GM12875 (cell line): ENCODE data around the gene BNC2.

ENCODE experiments used
- H3K4me3 ChIP-seq: one replicate; pipeline ENCODE4 v1.5.1; 2011; ENCODE audit warnings: low read depth, low read length, control low read depth
- CTCF ChIP-seq: IDR thresholded peaks from 2 replicates; pipeline ENCODE4 v1.5.1; 2011; ENCODE audit warnings: low read depth, mild to moderate bottlenecking, control low read depth, inconsistent platforms, low read length, moderate library complexity, borderline replicate concordance; ENCODE audit not compliant: insufficient read depth

The BNC2 gene

GRCh38 chr9:16690205-16690604 is 180.3 kb downstream of the BNC2 start:
- no peak for TF ChIP-seq CTCF

DNA sequence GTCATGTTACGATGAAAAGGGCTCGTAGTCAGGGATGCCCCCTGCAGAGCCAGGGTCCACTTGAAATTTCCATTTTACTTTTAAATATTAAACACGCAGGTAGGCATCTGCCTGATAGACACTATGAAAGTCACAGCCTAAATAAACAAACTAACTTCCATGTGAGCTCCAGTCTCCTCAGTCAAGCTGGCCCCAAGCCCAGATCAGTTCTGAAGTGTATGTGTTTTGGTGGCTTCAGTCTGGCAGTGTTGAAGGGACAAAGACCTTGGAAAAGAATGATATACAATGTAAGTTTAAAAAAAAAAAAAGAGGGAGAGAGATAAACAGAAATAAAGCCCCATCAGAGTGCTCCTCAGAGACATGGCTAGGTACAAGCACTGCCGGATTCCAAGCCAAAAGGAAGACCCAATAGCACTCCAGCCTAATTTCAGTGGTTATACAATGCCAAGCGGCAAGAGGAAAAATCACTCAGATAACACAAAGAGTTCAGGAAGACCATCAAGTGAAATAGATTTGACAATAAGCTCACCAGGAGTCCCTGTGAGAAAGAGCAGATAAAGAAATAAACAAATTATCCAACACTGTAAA is 181.0 kb downstream of the BNC2 start:
- no peak for TF ChIP-seq CTCF
- H3K4me3 ChIP-seq: no peak overlapping the region

More at GRCh38 chr9:16690205-16690604, 180.3 kb downstream of the BNC2 start:
- no peak overlapping the region for H3K4me3 ChIP-seq

DNA sequence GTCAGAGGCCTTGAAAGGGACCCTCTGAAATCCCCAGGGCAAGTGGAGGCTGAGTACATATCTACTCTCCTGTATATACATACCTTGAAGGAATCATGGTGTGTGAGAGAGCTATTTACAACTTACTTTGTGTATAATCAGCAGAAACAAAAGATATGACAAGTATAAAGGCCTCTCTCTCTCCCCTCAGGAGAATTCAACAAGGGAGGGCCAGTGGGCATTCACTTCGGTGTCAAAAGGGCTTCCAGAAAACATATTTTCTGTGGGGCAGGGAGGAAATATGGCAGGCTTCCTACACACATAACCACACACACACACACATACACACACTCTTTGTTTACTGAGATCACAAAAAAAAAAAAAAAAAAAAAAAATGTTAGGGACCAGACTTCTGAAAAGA is 181.7 kb downstream of the BNC2 start:
- no peak overlapping the region for H3K4me3 ChIP-seq
- TF ChIP-seq CTCF: no peak

- no peak for TF ChIP-seq CTCF
- no peak overlapping the region for H3K4me3 ChIP-seq
Measured at GRCh38 chr9:16687678-16688369, 182.6 kb downstream of the BNC2 start.

DNA sequence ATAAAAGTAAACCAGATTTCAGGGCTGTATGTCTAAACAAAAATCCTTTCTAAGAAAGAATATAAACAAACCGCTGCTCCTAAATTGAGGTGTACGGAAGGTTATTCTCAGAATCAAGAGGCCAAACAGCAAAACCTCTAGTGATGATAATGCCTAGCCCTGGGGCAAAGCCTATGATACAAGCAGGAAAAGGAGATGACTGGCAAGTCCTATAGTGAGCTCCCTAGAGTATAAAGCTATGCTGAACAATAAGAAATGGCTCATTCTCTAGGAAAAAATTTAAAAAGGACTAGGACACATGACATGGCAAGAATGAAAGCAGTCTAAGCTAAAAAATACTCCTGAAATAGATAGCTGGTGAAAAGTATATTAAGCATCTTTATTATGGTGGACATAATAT is 187.1 kb downstream of the BNC2 start:
- no peak overlapping the region for H3K4me3 ChIP-seq
- TF ChIP-seq CTCF: no peak

DNA sequence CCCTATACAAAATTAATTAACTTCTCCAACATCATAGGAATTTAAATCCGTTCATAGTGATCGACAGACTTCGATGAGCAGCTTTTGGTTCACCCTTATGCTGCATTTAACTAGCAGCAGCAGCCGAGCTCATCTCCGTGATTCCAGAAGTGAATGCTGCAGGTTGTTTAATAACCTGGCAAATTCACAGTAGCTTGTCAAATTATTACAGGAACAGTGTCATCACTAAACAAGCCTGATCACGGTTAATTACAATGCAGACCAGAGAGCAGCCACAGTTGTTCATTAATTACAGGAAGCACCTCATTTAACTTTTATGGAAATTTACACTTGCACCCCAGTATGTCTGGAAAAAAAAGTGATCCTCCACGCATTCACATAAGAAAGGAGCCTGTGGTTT is 188.2 kb downstream of the BNC2 start:
- H3K4me3 ChIP-seq: no peak overlapping the region
- TF ChIP-seq CTCF: no peak

GRCh38 chr9:16681652-16681987 is 188.8 kb downstream of the BNC2 start:
- H3K4me3 ChIP-seq: no peak overlapping the region
- no peak for TF ChIP-seq CTCF
